Measurements from ENCODE around the gene SYNGR3. TPM values are rescaled to one million over a fixed set of nuclear protein-coding genes. Genes with fewer than 3 reads are reported as not detected.

The SYNGR3 gene
- polyA plus RNA-seq, 3 donors, result 0.20 to 0.29 TPM; not detected in 1

DNA sequence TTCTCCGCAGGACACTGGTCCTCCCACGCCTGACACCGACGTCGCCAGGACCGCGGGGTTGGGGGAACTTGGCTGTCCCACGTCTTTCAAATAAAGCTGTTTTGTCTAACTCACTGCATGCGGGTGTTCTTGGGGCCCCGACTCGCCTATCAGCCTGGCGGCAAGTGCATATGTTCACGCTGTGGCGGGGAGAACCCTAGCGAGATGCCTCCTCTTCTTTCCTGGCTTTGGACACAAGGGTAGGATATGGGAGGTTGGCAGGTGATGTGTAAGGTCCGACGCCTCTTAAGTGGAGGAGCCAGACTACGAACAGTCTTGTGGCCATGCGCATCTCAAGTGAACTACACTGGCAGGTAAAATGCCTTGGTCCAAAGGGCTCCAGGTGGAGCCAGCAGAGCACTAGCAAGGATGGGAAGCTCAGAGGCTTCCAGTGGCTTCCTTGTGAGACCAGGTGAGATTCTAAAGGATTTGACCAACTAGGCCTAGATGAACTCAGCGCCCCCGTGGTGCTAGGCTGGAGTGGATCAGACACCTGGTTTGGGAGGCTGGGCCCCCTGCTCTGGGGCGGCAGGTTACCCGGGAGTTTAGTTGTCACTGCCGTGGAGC is 24.3 kb upstream of the SYNGR3 start:
- H2AFZ ChIP-seq (ENCODE audit: insufficient read depth, low read depth, low read length, poor library complexity, severe bottlenecking), result peak overlapping the region; percentile 75

DNA sequence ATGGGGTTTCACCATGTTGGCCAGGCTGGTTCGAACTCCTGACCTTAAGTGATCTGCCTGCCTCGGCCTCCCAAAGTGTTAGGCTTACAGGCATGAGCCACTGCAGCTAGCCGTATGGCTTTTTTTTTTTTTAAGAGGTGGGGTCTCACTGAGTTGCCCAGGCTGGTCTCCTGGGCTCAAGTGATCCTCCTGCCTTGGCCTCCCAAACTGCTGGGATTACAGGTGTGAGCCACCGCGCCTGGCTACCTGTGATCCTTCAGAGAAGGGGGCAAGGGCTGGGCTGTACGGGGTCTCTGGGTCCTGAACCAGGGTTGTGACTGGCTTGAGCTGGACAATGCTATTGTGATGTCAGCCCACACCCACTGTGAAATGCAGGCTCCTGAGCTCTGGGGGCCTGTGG is 23.3 kb upstream of the SYNGR3 start, which contains the start of gene RNF151:
RNF151 (plus strand) TSS at position 397 of the 400 bp plus-strand sequence. CDS start 26 bp downstream, outside the sequence.
- H3K4me2 ChIP-seq (replicated peaks; ENCODE audit: extremely low read depth, low read length, poor library complexity, severe bottlenecking), result peak within 1 kb of the TSS; percentile 84

More for the DNA sequence above, 24.3 kb upstream of the SYNGR3 start:
- peak overlapping the region; percentile 89 to 92 for H3K4me3 Mint-ChIP-seq
- Histone ChIP-seq H3K9me3 (replicated peaks in 1 of 2; ENCODE audit: control insufficient read depth in 1 of 2, insufficient read depth in 1 of 2, low read length in 2 of 2) (no peaks in the 10 kb centered on the region), H3K36me3 (replicated peaks in 1 of 2; ENCODE audit: control insufficient read depth in 1 of 2, insufficient read depth in 2 of 2, low read length in 2 of 2) (peaks cover 21% of the 10 kb centered on the region in 2 donors), H3K4me1 (ENCODE audit: control insufficient read depth in 1 of 2, insufficient read depth in 2 of 2, low read length in 2 of 2) (peaks cover 26 to 33% of the 10 kb centered on the region in 2 donors), H3K9ac (ENCODE audit: insufficient read depth, low read length, poor library complexity, severe bottlenecking) (peak overlapping the region; percentile 95), H3K4me2 (replicated peaks; ENCODE audit: extremely low read depth, low read length, poor library complexity, severe bottlenecking) (peak overlapping the region; percentile 84), H3K4me3 (replicated peaks in 1 of 3; ENCODE audit: low read depth in 2 of 3, low read length in 3 of 3) (peak overlapping the region; percentile 55 to 91 (median 82)), H3K27me3 (ENCODE audit: control insufficient read depth in 2 of 2, insufficient read depth in 2 of 2, low read length in 2 of 2) (no peaks in the 10 kb centered on the region), H4K20me1 (ENCODE audit: insufficient read depth, low read length) (peaks cover 33% of the 10 kb centered on the region), H3K27ac (ENCODE audit: low read depth in 1 of 2, low read length in 2 of 2) (peak overlapping the region; percentile 93), H3K79me2 (ENCODE audit: insufficient read depth, low read length) (peaks cover 40% of the 10 kb centered on the region)
- no peak for DNase-seq
- H3K36me3 Mint-ChIP-seq, result peaks cover 24 to 30% of the 10 kb centered on the region in 2 donors
- peaks cover 0 to 2% (median 0%) of the 10 kb centered on the region in 3 donors for H3K27me3 Mint-ChIP-seq (ENCODE audit: low read depth in 3 of 3)
- H3K9me3 Mint-ChIP-seq, result peaks cover 0 to 2% (median 0%) of the 10 kb centered on the region in 7 donors
- TF ChIP-seq, protein P1, sequence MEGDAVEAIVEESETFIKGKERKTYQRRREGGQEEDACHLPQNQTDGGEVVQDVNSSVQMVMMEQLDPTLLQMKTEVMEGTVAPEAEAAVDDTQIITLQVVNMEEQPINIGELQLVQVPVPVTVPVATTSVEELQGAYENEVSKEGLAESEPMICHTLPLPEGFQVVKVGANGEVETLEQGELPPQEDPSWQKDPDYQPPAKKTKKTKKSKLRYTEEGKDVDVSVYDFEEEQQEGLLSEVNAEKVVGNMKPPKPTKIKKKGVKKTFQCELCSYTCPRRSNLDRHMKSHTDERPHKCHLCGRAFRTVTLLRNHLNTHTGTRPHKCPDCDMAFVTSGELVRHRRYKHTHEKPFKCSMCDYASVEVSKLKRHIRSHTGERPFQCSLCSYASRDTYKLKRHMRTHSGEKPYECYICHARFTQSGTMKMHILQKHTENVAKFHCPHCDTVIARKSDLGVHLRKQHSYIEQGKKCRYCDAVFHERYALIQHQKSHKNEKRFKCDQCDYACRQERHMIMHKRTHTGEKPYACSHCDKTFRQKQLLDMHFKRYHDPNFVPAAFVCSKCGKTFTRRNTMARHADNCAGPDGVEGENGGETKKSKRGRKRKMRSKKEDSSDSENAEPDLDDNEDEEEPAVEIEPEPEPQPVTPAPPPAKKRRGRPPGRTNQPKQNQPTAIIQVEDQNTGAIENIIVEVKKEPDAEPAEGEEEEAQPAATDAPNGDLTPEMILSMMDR (IDR thresholded peaks at IDR 0.05), result no peak
- intact Hi-C loops (cut with micrococcal nuclease), result no loop called here
- peaks cover 32% of the 10 kb centered on the region for H3K4me1 Mint-ChIP-seq
- H3K27ac Mint-ChIP-seq, result peak overlapping the region; percentile 93 to 97 (median 95)
- 30% methylated on average over 21 of the region's 24 CpGs for WGBS (ENCODE audit: insufficient coverage)

More for the DNA sequence above, 23.3 kb upstream of the SYNGR3 start, which contains the start of gene RNF151:
- Histone ChIP-seq H3K9me3 (replicated peaks in 1 of 2; ENCODE audit: control insufficient read depth in 1 of 2, insufficient read depth in 1 of 2, low read length in 2 of 2) (no peaks in the 10 kb centered on the region), H3K4me3 (replicated peaks in 1 of 3; ENCODE audit: low read depth in 2 of 3, low read length in 3 of 3) (peak within 1 kb of the TSS in 2 of 3 experiments; percentile 82 to 91), H3K36me3 (replicated peaks in 1 of 2; ENCODE audit: control insufficient read depth in 1 of 2, insufficient read depth in 2 of 2, low read length in 2 of 2) (peaks cover 16 to 17% of the 10 kb centered on the region in 2 donors), H3K79me2 (ENCODE audit: insufficient read depth, low read length) (peaks cover 36% of the 10 kb centered on the region), H3K27me3 (ENCODE audit: control insufficient read depth in 2 of 2, insufficient read depth in 2 of 2, low read length in 2 of 2) (no peaks in the 10 kb centered on the region), H3K9ac (ENCODE audit: insufficient read depth, low read length, poor library complexity, severe bottlenecking) (peak within 1 kb of the TSS; percentile 95), H4K20me1 (ENCODE audit: insufficient read depth, low read length) (peaks cover 27% of the 10 kb centered on the region), H2AFZ (ENCODE audit: insufficient read depth, low read depth, low read length, poor library complexity, severe bottlenecking) (no peak within 1 kb of the TSS), H3K4me1 (ENCODE audit: control insufficient read depth in 1 of 2, insufficient read depth in 2 of 2, low read length in 2 of 2) (peaks cover 27 to 33% of the 10 kb centered on the region in 2 donors), H3K27ac (ENCODE audit: low read depth in 1 of 2, low read length in 2 of 2) (peak within 1 kb of the TSS; percentile 93)
- peaks cover 20 to 25% of the 10 kb centered on the region in 2 donors for H3K36me3 Mint-ChIP-seq
- peak within 1 kb of the TSS; percentile 93 to 97 (median 95) for H3K27ac Mint-ChIP-seq
- peaks cover 31% of the 10 kb centered on the region for H3K4me1 Mint-ChIP-seq
- H3K27me3 Mint-ChIP-seq (ENCODE audit: low read depth in 3 of 3), result peaks cover 0 to 2% (median 0%) of the 10 kb centered on the region in 3 donors
- no peak for DNase-seq
- 97% methylated on average over 6 of the region's 6 CpGs for WGBS (ENCODE audit: insufficient coverage)
- peaks cover 0 to 2% (median 0%) of the 10 kb centered on the region in 7 donors for H3K9me3 Mint-ChIP-seq
- peak within 1 kb of the TSS; percentile 89 to 92 for H3K4me3 Mint-ChIP-seq
- intact Hi-C loops (cut with micrococcal nuclease), result no loop called here
- TF ChIP-seq, protein P1 (IDR thresholded peaks at IDR 0.05), result no peak

Measured in CD14-positive monocyte (primary cell).